ENCODE results near the gene EXOC3L4. TPM values are rescaled to one million over a fixed set of nuclear protein-coding genes. Genes with fewer than 3 reads are reported as not detected.

Gene EXOC3L4
- total RNA-seq, 4 donors from 2014 or later = 0.93 to 5.2 (median 1.3) TPM; not detected in 1

- no peak for TF ChIP-seq CTCF (IDR thresholded peaks at IDR 0.05)
- ATAC-seq (ENCODE audit: low FRiP score) = no peak
Measured at GRCh38 chr14:103099081-103099732, 4.7 kb downstream of the EXOC3L4 start.

DNA sequence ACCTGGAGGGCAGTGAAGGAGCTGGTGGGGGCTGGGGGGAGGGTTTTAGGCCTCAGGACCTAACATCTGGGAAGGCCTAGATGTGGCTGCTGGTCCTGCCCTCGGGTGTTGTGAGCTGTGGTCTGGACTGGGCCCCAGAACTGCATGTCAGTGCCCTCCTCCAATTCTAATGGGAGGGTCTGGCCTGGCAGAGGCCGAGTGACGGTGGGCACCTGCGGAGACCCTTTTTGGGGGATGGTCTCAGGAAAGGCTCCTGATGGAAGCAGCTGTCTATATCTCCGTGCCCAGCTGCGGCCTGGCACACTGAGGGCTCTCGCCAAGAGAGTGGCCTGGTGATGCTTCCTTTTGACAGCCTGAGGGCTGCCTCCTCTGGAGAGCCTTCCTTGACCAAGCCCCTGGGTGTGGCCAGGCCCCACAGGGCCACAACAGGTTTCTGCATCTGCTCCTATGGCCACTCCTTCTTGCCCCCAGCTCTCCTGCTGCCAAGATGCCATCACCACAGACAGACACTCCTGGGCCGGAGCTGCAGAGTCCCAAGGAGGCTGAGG, 5.3 kb downstream of the EXOC3L4 start:
- TF ChIP-seq CTCF (IDR thresholded peaks at IDR 0.05) = no peak
- ATAC-seq (ENCODE audit: low FRiP score) (no peak), DNase-seq (ENCODE audit: low spot score) (no peak)

More at GRCh38 chr14:103099081-103099732, 4.7 kb downstream of the EXOC3L4 start:
- no peak for DNase-seq (ENCODE audit: low spot score)

GRCh38 chr14:103100281-103101121, 6.0 kb downstream of the EXOC3L4 start:
- no peak for DNase-seq (ENCODE audit: low spot score)
- TF ChIP-seq CTCF (IDR thresholded peaks at IDR 0.05) = no peak
- no peak for ATAC-seq (ENCODE audit: low FRiP score)

DNA sequence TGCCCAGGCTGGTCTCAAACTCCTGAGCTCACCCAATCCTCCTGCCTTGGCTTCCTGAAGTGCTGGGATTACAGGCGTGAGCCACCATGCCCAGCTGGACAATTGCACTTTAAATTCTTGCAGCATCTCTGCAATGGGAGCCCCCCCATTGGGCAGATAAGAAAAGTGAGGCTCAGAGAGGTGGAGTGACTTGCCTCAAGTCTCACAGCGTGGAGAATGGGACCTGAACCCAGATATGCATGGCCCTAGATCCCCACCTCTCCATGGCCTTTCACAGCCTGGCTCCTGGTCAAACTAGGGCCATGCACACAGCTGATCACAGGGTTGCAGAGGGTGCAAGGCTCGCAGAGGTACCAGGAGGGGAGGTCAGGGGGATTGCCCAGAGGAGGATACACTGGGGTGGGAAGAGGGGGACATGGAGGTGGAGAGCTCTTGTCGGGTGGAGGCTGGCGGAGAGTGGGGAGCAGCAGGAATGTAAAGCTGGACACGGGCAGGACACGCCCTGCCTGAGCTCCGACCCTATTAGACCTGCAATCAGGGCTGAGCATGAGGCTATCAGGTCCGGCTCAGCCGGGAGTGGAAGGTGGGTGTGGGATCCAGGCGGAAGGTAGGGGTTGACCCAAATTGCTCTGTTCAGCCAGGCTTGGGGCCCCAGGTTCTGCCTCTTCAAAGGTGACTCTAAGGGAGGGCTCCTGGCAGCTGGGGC, 6.9 kb downstream of the EXOC3L4 start:
- TF ChIP-seq CTCF (IDR thresholded peaks at IDR 0.05) = no peak
- no peak for DNase-seq (ENCODE audit: low spot score)
- ATAC-seq (ENCODE audit: low FRiP score) = no peak

GRCh38 chr14:103101963-103102688, 7.6 kb downstream of the EXOC3L4 start:
- ATAC-seq (ENCODE audit: low FRiP score) (no peak), DNase-seq (ENCODE audit: low spot score) (no peak)
- no peak for TF ChIP-seq CTCF (IDR thresholded peaks at IDR 0.05)

DNA sequence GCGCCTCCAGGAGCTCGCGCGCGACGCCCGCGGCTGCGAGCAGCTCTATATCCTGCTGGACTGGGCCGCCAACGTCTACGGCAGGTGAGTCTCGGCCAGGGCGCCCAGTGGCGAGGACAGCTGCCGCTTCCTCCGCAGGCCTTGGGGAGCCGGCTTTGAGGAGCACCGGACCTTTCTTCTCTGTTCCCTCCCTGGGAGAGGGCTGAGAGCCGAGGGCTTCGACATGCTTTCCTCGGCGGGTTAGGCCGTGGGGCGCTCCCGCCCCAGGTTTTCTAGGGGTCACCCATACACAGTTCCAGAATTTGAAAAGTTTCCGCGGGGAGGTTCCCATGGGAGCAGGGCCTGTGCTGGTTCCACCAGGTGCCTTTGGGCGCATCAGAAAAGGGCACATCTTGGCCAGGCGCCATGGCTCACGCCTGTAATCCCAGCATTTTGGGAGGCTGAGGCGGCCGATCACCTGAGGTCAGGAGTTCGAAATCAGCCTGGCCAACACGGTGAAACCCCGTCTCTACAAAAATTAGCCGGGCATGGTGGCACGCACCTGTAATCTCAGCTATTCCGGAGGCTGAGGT, 8.2 kb downstream of the EXOC3L4 start:
- ATAC-seq (ENCODE audit: low FRiP score) = no peak
- no peak for TF ChIP-seq CTCF (IDR thresholded peaks at IDR 0.05)
- no peak for DNase-seq (ENCODE audit: low spot score)

All from omental fat pad (tissue), 4 donors.